Activated naive CD8-positive, alpha-beta T cell treated with anti-CD3 and anti-CD28 coated beads for 36 hours (primary cell): ENCODE measurements around the gene VEGFA. TPM values are rescaled to one million over a fixed set of nuclear protein-coding genes. Genes with fewer than 3 reads are reported as not detected.

ENCODE experiments used
- DNase-seq: peaks from one replicate; pipeline ENCODE4 v3.0.0; 2021
- H3K27ac Mint-ChIP-seq: one replicate; pipeline ENCODE4 v1.8.0; 2022; ENCODE audit warnings: mild to moderate bottlenecking, moderate library complexity, mixed read lengths
- H3K27me3 Mint-ChIP-seq: one replicate; pipeline ENCODE4 v1.8.0; 2022; ENCODE audit warnings: mild to moderate bottlenecking, mixed read lengths
- H3K36me3 Mint-ChIP-seq: one replicate; pipeline ENCODE4 v1.8.0; 2021; ENCODE audit warnings: mild to moderate bottlenecking, mixed read lengths
- H3K4me1 Mint-ChIP-seq: one replicate; pipeline ENCODE4 v1.8.0; 2021; ENCODE audit warnings: mixed read lengths
- H3K4me3 Mint-ChIP-seq: one replicate; pipeline ENCODE4 v1.8.0; 2022; ENCODE audit warnings: mild to moderate bottlenecking, moderate library complexity, mixed read lengths
- H3K9me3 Mint-ChIP-seq: one replicate; pipeline ENCODE4 v1.8.0; 2022; ENCODE audit warnings: mixed read lengths
- total RNA-seq, 2 experiments: library from RNA; stranded (reverse); gene quantifications; one replicate each; pipeline ENCODE4 v1.2.3, GENCODE V29; 2021

VEGFA gene
- total RNA-seq, 2 experiments from 2014 or later = 51.9 to 54.7 TPM

DNA sequence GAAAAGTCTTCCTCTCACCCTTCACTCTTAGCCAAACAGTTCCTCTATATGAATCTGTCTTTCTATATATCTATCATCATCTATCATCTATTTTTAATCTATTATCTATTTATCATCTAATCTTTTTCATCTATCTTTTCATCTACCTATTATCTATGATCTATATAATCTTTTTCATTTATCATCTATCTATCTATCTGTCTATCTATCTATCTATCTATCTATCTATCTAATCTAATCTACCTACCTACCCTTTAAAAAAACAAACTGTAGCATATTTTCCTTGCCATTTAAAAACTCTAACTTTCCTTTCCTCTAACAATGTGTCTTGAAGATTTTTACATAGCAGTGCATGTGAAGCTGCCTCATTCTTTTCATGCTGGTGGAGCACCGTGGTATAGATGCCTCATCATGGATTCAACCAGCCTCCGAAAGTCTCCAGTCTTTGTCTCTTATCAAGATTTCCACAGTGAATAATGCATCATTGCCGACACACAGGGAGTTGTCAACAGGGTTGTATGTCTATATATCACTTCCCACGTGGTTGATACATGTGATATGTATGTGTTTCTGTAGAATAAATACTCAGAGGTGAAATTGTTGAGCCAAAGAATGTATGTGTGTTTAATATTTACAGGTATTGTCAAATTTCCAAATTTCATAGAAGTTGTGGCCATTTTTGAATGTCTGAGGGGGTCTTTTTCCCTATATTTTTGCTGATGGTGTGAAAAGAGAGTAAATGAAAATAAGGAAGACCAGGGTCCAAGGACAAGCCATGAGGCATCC, 51.3 kb downstream of the VEGFA start:
- Mint-ChIP-seq H3K4me3 (no peak overlapping the region), H3K27ac (no peak overlapping the region), H3K36me3 (no peaks in the 10 kb centered on the region), H3K27me3 (peaks cover 8% of the 10 kb centered on the region), H3K4me1 (peaks cover 3% of the 10 kb centered on the region), H3K9me3 (no peaks in the 10 kb centered on the region)
- no peak for DNase-seq

- Mint-ChIP-seq H3K4me3 (no peak overlapping the region), H3K27ac (no peak overlapping the region), H3K27me3 (peaks cover 8% of the 10 kb centered on the region), H3K36me3 (no peaks in the 10 kb centered on the region), H3K4me1 (peaks cover 3% of the 10 kb centered on the region), H3K9me3 (no peaks in the 10 kb centered on the region)
- no peak for DNase-seq
Measured at GRCh38 chr6:43823390-43823789, 53.4 kb downstream of the VEGFA start.

GRCh38 chr6:43823879-43824702, 54.1 kb downstream of the VEGFA start:
- no peak for DNase-seq
- peaks cover 3% of the 10 kb centered on the region for H3K4me1 Mint-ChIP-seq
- H3K9me3 Mint-ChIP-seq = no peaks in the 10 kb centered on the region
- peaks cover 8% of the 10 kb centered on the region for H3K27me3 Mint-ChIP-seq
- H3K27ac Mint-ChIP-seq = no peak overlapping the region
- H3K4me3 Mint-ChIP-seq = no peak overlapping the region
- H3K36me3 Mint-ChIP-seq = no peaks in the 10 kb centered on the region

DNA sequence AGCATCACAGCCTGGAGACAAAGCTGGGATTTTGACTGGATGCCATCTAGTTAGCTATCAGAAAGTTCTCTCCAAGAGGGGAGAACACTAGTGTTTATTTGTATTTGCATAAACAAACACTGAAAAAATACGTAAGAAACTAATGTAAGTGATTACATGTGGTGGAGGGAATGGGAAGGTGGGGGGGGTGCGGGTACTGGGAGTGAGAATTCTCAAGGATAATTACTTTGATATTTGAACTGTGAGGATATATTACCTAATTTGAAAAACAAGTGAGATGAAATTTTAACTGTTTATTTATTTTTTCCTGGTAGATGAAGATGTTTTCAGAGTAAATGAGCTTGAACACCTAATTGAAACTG, 54.7 kb downstream of the VEGFA start:
- Mint-ChIP-seq H3K27me3 (peaks cover 8% of the 10 kb centered on the region), H3K9me3 (no peaks in the 10 kb centered on the region), H3K4me1 (peaks cover 3% of the 10 kb centered on the region), H3K36me3 (no peaks in the 10 kb centered on the region), H3K27ac (no peak overlapping the region), H3K4me3 (no peak overlapping the region)
- no peak for DNase-seq

DNA sequence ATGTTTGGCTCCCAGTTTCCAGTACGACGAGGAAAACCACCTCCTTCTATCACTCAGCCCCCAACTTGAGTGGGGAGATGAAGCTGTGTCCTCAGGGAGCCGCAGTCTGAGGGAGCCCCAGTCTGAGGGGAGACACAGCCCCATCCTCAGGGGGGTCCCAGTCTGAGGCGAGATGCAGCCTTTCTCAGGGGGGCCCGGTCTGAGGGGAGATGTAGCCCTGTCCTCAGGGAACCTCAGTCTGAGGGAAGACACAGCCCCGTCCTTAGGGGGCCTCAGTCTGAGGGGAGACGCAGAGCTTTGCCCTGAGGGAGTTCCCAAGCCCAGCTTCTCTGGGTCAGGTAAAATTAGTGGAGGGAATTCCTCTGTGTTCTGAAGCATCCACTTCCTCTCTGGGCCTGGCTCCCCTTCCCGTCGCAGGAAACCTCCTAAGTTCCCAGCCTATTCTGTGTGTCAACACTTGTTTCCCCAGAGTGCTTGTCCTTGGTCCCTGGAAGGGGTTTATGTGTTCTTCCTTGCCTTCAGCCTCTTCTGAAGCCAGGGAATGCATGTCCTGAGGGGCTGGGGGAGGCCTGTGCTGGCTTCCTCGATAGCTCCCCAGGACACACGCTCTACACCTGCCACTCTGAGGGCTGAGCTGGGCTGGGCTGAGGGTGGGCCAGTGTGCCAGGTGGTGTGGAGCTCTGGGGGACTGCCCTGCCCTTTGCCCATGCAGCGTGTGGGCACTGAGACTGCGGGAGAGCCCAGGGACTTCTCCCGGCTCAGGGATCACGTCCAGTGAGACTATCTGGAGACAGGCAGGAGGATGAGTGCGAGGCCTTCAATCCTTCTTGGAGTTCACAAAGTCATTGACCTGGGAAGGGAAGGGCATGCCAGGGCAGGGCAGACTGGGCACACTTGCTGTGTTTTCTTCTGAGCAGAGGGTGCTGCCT, 55.4 kb downstream of the VEGFA start:
- Mint-ChIP-seq H3K4me3 (no peak overlapping the region), H3K36me3 (no peaks in the 10 kb centered on the region), H3K9me3 (no peaks in the 10 kb centered on the region), H3K27ac (no peak overlapping the region), H3K4me1 (peaks cover 3% of the 10 kb centered on the region), H3K27me3 (peaks cover 8% of the 10 kb centered on the region)
- no peak for DNase-seq

DNA sequence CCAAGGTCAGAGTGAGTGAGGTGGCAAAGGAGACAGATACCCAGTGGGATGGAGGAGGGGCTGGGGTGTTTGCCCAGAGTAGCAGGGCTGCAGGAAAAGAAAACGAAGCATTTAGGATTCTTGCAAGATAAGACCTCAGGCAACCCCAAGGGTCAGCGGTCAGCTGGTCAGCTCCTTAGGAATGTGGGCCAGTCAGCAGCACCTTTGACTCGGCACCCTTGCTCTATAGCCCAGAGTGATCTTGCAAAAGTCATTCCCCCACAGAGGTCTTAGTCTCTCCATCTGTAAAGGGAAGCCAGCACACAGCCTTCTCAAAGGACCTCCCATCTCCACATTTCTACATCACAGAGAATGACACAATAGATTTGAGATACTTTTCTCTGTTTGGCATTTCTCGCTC, 56.7 kb downstream of the VEGFA start:
- Mint-ChIP-seq H3K27ac (no peak overlapping the region), H3K9me3 (no peaks in the 10 kb centered on the region), H3K27me3 (peaks cover 5% of the 10 kb centered on the region), H3K4me3 (no peak overlapping the region), H3K36me3 (no peaks in the 10 kb centered on the region), H3K4me1 (peaks cover 3% of the 10 kb centered on the region)
- DNase-seq = no peak

GRCh38 chr6:43827898-43828297, 57.9 kb downstream of the VEGFA start:
- peaks cover 4% of the 10 kb centered on the region for H3K27me3 Mint-ChIP-seq
- no peaks in the 10 kb centered on the region for H3K36me3 Mint-ChIP-seq
- DNase-seq = no peak
- no peak overlapping the region for H3K27ac Mint-ChIP-seq
- H3K4me3 Mint-ChIP-seq = no peak overlapping the region
- H3K4me1 Mint-ChIP-seq = peaks cover 3% of the 10 kb centered on the region
- no peaks in the 10 kb centered on the region for H3K9me3 Mint-ChIP-seq

- H3K4me1 Mint-ChIP-seq = peaks cover 3% of the 10 kb centered on the region
- no peak overlapping the region for H3K27ac Mint-ChIP-seq
- peaks cover 4% of the 10 kb centered on the region for H3K27me3 Mint-ChIP-seq
- no peak overlapping the region for H3K4me3 Mint-ChIP-seq
- no peak for DNase-seq
- no peaks in the 10 kb centered on the region for H3K9me3 Mint-ChIP-seq
- H3K36me3 Mint-ChIP-seq = no peaks in the 10 kb centered on the region
Measured at GRCh38 chr6:43828711-43829110, 58.7 kb downstream of the VEGFA start.

DNA sequence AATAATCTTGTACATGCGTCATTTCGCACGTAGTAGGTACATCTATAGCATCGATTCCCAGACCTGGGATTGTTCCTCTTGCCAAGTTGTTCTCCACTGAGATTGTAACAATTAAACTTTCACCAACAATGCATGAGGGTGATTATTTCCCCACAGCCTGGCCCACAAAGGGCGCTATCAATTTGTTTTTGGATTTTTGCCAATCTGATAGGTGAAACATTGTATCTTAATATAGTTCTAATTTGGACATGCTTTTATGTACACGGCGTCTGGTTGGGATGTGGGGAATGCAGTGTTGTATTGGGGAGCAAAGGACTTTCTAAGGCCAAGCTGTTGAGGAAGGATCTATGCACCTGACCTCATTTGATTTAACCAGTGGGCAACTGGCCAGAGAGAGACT, 59.5 kb downstream of the VEGFA start:
- H3K27ac Mint-ChIP-seq = no peak overlapping the region
- H3K27me3 Mint-ChIP-seq = peaks cover 2% of the 10 kb centered on the region
- no peak overlapping the region for H3K4me3 Mint-ChIP-seq
- H3K36me3 Mint-ChIP-seq = no peaks in the 10 kb centered on the region
- DNase-seq = no peak
- no peaks in the 10 kb centered on the region for H3K9me3 Mint-ChIP-seq
- peaks cover under 1% of the 10 kb centered on the region for H3K4me1 Mint-ChIP-seq

DNA sequence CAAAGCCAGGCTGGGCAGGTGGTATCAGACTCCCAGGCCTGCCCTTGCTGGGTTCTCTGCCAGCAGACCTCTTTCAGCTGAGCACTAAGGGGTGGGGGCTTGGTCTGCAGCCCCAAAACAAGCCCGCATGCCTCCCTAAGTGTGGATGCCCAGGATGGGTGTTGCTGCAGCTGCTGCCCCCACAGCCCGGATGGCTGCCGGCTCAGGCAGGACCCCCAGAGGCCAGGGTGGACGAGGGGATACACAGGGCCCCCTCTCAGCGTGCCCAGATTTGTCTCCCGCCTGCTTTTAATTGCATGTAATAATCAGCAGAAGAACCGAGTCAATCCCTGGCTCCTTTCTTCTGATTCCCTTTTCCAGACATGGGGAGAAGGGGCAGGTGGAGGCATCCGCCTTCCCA, 60.8 kb downstream of the VEGFA start:
- no peaks in the 10 kb centered on the region for H3K9me3 Mint-ChIP-seq
- no peaks in the 10 kb centered on the region for H3K36me3 Mint-ChIP-seq
- no peaks in the 10 kb centered on the region for H3K4me1 Mint-ChIP-seq
- H3K4me3 Mint-ChIP-seq = no peak overlapping the region
- H3K27me3 Mint-ChIP-seq = no peaks in the 10 kb centered on the region
- DNase-seq = no peak
- no peak overlapping the region for H3K27ac Mint-ChIP-seq

DNA sequence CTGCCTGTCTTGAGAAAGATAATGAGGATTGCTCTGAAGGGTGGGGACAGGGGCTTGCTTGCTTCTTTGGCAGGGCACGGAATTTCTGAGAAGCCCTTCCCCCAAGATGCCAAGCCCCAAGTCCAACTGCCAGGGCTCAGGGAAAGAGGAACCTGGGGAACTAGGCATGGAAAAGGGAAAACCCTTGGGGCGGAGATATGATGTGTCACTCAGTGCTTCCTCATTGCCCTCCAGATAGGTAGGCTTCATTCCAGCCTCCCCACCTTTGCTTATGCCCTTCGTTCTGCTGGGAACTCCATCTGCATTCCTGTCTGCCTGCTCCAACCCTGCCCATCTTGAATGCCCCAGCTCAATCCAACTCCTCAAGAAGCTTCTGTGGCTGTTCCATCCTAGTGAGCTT, 61.2 kb downstream of the VEGFA start:
- H3K4me3 Mint-ChIP-seq = no peak overlapping the region
- no peak for DNase-seq
- H3K27me3 Mint-ChIP-seq = no peaks in the 10 kb centered on the region
- H3K4me1 Mint-ChIP-seq = no peaks in the 10 kb centered on the region
- no peak overlapping the region for H3K27ac Mint-ChIP-seq
- no peaks in the 10 kb centered on the region for H3K36me3 Mint-ChIP-seq
- no peaks in the 10 kb centered on the region for H3K9me3 Mint-ChIP-seq

GRCh38 chr6:43833223-43833995, 63.4 kb downstream of the VEGFA start:
- H3K27ac Mint-ChIP-seq = no peak overlapping the region
- no peaks in the 10 kb centered on the region for H3K36me3 Mint-ChIP-seq
- H3K27me3 Mint-ChIP-seq = peaks cover 4% of the 10 kb centered on the region
- H3K9me3 Mint-ChIP-seq = no peaks in the 10 kb centered on the region
- H3K4me3 Mint-ChIP-seq = no peak overlapping the region
- no peak for DNase-seq
- H3K4me1 Mint-ChIP-seq = no peaks in the 10 kb centered on the region

GRCh38 chr6:43833996-43834390, 64.0 kb downstream of the VEGFA start:
- H3K27me3 Mint-ChIP-seq = peaks cover 4% of the 10 kb centered on the region
- no peak overlapping the region for H3K4me3 Mint-ChIP-seq
- no peaks in the 10 kb centered on the region for H3K9me3 Mint-ChIP-seq
- no peak overlapping the region for H3K27ac Mint-ChIP-seq
- H3K36me3 Mint-ChIP-seq = no peaks in the 10 kb centered on the region
- H3K4me1 Mint-ChIP-seq = no peaks in the 10 kb centered on the region
- no peak for DNase-seq

DNA sequence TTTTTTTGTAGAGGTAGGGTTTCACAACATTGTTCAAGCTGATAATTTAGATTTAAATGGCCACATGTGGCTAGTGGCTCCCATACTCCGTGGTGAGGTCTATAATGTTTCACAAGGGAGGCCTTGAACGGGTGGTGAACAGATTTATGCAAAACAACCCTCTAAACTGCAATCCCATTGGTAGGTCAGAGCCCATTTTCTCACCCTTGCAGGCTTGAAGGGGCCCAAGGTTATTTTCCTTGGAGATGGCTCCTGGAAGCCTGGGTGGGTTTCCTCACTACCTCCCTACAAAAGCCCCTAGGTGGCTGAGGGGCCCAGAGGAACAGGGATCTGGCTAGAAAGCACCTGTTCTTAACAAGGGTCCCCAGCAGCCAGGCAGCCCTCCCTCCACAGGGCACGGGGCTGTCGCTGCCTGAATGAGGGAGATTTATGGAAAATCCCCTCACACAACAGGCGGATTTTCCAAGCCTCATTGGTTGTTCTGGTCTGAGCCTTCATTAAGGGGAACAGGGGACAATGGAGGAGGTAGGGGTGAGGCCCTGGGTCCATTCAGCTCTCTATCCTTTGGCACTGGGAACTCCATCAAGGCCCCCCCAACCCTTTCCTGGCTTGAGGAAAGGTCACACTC, 64.6 kb downstream of the VEGFA start:
- H3K4me3 Mint-ChIP-seq = no peak overlapping the region
- DNase-seq = no peak
- no peaks in the 10 kb centered on the region for H3K4me1 Mint-ChIP-seq
- no peaks in the 10 kb centered on the region for H3K36me3 Mint-ChIP-seq
- H3K27me3 Mint-ChIP-seq = peaks cover 4% of the 10 kb centered on the region
- no peaks in the 10 kb centered on the region for H3K9me3 Mint-ChIP-seq
- H3K27ac Mint-ChIP-seq = no peak overlapping the region
